AG04450 (cell line): ENCODE measurements around the gene TYRO3. TPM values are rescaled to one million over a fixed set of nuclear protein-coding genes. Genes with fewer than 3 reads are reported as not detected.

Source experiments
- CTCF ChIA-PET: fragments of 300-600, 350-600 bp; formaldehyde crosslinking; extraction: SDS; loops from one replicate; lab custom pipeline; 2022; ENCODE audit warnings: antibody characterized with exemption, inconsistent platforms; lab: Charles Lee
- POLR2A ChIA-PET: fragments of 350-600 bp; formaldehyde crosslinking; extraction: SDS; loops from one replicate; lab custom pipeline; 2021; ENCODE audit warnings: antibody characterized with exemption, inconsistent platforms; lab: Yijun Ruan, JAX
- DNase-seq: peaks from one replicate; pipeline ENCODE4 v3.0.0-alpha.2; 2011; ENCODE audit warnings: low read depth, low spot score
- H3K27ac ChIP-seq: one replicate; pipeline ENCODE4 v1.5.1; 2012; ENCODE audit warnings: low read depth, low read length, control low read depth
- H3K27me3 ChIP-seq: one replicate; pipeline ENCODE4 v1.6.0; 2012; ENCODE audit warnings: low read length; ENCODE audit not compliant: control insufficient read depth, insufficient read depth
- H3K4me3 ChIP-seq: 2 replicates; pipeline ENCODE4 v1.5.1; 2011; ENCODE audit warnings: mild to moderate bottlenecking, low read depth, low read length, control low read depth
- H3K9me3 ChIP-seq: 2 replicates; pipeline ENCODE4 v1.5.1; 2012; ENCODE audit warnings: low read length; ENCODE audit not compliant: control insufficient read depth, insufficient read depth
- CTCF ChIP-seq: IDR thresholded peaks from 2 replicates; pipeline ENCODE4 v1.5.1; 2011; ENCODE audit warnings: low read depth, low read length, control low read depth, inconsistent platforms
- polyA plus RNA-seq: library from polyadenylated mRNA; depleted of rRNA; stranded (reverse); fragments of >200 nt; gene quantifications from 2 replicates; pipeline ENCODE4 v1.2.3, GENCODE V29; 2011

Gene TYRO3
- polyA plus RNA-seq, 1 experiment: 21.0 TPM

GRCh38 chr15:41543521-41543870 lies 15.5 kb upstream of the TYRO3 start:
- ChIA-PET CTCF (interaction anchor here (2.2 kb wide), 1 partner anchor 14 kb away, joined by 6 read pairs; no protein-coding TSS in a partner anchor), POLR2A (interaction anchor here (0.6 to 1.3 kb wide), 12 partner anchors 9 to 327 kb away, joined by 3 to 9 read pairs (median 6); partner anchors contain the start of genes ITPKA and MGA)
- no peak for TF ChIP-seq CTCF
- DNase-seq: no peak
- Histone ChIP-seq H3K4me3 (peak overlapping the region; percentile 98), H3K27me3 (no peaks in the 10 kb centered on the region), H3K9me3 (no peaks in the 10 kb centered on the region), H3K27ac (no peak overlapping the region)

- ChIA-PET POLR2A (interaction anchor here (0.7 to 1.3 kb wide), 9 partner anchors 14 to 229 kb away, joined by 3 to 11 read pairs (median 4); partner anchors contain the start of gene ITPKA), CTCF (interaction anchor here (0.6 to 2.2 kb wide), 3 partner anchors 13 to 267 kb away, joined by 3 to 6 read pairs (median 3); no protein-coding TSS in a partner anchor)
- no peak overlapping the region for H3K27ac ChIP-seq
- DNase-seq: no peak
- H3K9me3 ChIP-seq: no peaks in the 10 kb centered on the region
- no peaks in the 10 kb centered on the region for H3K27me3 ChIP-seq
- H3K4me3 ChIP-seq: no peak overlapping the region
- TF ChIP-seq CTCF: no peak
These were observed 14.4 kb upstream of the TYRO3 start for GRCh38 chr15:41544650-41545015.

GRCh38 chr15:41545218-41545617 lies 13.8 kb upstream of the TYRO3 start:
- no peak overlapping the region for H3K27ac ChIP-seq
- ChIA-PET POLR2A (no interaction called here), CTCF (interaction anchor here (0.6 to 2.2 kb wide), 3 partner anchors 13 to 266 kb away, joined by 3 to 6 read pairs (median 3); no protein-coding TSS in a partner anchor)
- H3K9me3 ChIP-seq: no peaks in the 10 kb centered on the region
- no peaks in the 10 kb centered on the region for H3K27me3 ChIP-seq
- no peak for DNase-seq
- no peak overlapping the region for H3K4me3 ChIP-seq
- no peak for TF ChIP-seq CTCF

GRCh38 chr15:41546851-41547786 lies 11.9 kb upstream of the TYRO3 start:
- Histone ChIP-seq H3K9me3 (no peaks in the 10 kb centered on the region), H3K27me3 (no peaks in the 10 kb centered on the region), H3K27ac (no peak overlapping the region), H3K4me3 (no peak overlapping the region)
- CTCF ChIA-PET: interaction anchor here (2.5 kb wide), 1 partner anchor 10 kb away, joined by 6 read pairs; no protein-coding TSS in a partner anchor
- no peak for TF ChIP-seq CTCF
- no peak for DNase-seq
- POLR2A ChIA-PET: no interaction called here
